Activated T-cell treated with anti-CD3 and anti-CD28 coated beads for 1 hour (primary cell): ENCODE results near the gene CYP26C1.
"Not testable (repeated sequence)": the region's sequence is repeated elsewhere in the genome, so short reads cannot be mapped to it uniquely, and the experiment has no call there.

Source experiments
- DNase-seq: peaks from one replicate; pipeline ENCODE4 v3.0.0-alpha.2; 2020; ENCODE audit warnings: low read depth

Gene CYP26C1

DNA sequence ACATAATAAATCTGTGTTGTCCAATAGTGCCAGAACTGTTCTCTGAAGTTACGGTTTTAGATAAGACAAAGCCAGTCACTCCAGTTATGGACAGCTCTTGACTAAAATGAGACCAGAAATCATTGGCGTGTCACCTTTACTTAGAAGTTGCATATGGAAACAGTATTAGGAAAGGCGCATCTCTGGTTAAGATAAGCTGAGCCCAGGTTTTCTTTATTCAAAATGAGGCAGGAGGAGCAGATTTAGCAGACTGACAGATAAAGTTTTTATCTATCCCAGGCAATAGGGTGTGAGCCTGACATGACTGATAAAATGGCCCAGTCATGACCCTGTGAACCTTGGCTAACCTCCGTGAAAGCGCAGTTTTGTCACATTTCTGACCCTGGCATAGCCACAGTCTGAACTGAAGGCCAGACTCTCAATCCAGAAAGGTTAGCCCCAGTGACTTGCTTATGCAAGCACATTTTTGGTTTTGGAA lies 17.3 kb downstream of the CYP26C1 start:
- no peak for DNase-seq

DNA sequence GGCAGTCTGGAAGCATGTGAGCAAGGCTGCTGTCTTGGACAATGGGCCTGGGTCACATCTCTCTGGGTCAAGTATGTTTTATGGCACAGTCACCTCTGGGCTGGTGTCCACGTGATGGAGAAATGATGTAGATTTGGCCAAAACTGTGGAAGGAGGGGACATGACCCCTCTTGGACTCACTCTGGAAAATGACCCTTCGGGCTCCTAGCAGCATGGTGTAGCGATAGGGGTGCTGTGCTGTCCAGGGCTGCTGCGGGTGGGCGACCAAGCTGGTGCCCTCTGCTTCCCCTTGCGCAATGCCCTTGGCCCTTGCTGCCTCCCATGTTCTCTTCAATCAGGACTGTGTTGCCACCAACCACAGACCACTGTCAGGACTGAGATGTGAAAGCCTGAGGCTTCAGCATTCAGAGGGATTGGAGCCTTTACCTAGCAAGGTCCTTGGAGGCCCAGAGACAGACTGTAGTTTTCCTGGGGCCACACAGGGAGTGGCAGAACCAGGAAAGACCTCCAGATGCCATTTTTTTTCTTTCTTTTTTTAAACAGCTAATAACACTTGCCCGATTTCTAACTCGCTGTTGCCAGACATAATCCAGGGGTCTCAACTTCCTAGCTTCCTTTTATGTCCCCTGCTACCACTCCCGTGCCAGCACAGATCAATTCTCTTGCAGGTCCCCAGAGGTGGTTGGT lies 19.2 kb downstream of the CYP26C1 start:
- no peak for DNase-seq

DNA sequence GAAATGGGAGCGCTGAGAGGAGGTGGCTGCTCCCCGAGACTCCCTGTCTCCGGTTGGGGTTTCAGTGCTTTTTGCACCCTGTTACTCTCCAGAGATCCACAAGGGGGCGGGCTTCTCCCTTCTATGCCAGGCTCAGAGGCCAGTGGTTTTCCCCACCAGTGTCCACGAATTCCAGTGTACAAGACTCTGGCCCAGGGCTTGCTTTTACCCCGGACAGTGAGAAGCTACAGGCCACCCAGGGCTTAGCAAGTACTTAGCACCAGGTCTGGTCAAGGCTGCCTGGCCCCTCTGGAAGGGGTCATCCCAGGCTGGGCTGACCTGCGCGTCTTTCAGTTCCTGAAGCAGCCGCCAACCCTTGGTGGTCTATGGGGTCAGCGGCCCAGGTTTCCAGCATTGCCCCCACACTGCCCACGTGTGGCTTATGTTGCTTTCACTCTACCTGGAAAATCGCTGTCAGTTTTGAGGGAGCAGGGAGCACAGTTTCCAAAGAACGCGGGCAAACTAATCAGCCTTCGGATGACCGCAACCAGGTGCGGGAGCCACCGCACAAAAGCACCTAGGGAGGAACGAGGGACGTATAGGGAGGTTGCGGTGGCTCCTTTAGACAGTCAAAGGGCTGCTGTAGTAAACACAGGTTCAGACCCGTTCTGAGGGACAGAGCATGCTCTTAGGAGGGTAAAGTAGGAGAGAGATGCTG lies 19.9 kb downstream of the CYP26C1 start:
- peak; percentile 35 for DNase-seq

DNA sequence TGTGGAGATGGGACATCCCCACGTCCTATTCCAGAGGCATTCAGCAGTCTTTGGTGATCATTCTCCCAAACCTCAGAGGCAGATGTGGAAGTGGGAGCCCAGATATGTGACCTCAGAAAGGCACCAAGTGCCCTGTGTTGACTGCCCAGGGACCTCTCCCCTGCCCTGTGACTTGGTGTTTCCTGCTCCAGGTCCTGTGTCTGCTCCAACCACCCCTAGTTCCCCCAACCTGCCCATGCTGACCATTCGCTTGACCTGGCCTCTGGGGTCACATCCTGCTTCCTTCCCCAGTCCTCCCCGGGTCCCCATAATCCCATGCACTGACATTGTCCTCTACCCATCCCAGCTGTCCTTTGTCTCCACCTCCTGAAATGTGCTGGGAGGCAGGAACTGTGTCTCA lies 20.7 kb downstream of the CYP26C1 start:
- DNase-seq, result no peak

DNA sequence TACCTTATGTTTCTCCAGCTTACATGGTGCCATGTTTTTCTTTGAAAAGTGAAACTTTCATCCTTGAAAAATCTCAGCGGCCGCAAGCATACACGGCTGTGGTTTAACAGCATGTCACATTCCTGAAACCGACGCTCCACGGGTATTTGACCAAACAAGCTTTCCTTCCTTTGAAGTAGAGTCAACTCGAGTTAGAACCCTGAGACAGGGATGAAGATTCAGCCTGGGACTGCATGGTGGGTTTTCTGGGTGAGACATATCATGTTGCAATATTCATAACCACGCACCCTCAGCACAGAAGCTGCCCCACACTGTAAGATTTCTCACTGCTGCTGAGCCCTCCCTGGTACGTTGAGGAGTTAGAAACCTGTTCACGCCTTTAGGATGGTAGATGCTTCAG lies 21.2 kb downstream of the CYP26C1 start:
- no peak for DNase-seq

DNA sequence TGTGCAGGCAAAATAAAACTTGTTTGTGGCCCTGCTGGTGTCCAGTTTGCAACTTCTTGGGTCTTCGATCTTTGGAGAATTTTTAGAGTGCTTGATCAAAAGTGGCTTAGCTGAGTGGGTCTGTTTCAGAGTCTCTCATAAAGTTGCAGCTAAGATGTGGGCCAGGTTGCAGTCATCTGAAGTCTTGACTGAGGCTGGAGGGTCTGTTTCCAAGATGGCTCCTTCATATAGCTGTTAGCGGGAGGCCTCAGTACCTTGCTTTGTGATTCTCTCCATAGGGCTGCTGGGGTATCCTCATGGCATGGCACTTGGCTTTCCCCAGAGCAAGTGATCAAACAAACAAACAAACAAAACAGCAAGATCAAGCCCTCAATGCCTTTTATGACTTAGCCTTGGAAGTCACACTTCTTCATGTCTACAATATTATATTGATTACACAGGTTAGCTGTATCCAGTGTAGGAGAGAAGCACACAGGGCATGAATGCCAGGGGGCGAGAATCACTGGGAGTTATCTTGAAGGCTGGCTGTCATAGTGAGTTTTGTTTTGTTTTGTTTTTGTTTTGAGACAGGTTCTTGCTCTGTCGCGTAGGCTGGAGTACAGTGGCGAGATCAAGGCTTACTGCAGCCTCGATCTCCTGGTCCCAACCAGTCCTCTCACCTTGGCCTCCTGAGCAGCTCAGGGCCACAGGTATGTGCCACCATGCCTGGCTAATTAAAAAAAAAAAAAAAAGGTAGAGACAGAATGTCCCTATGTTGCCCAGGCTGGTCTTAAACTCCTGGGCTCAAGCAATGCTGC lies 23.3 kb downstream of the CYP26C1 start:
- no peak for DNase-seq

DNA sequence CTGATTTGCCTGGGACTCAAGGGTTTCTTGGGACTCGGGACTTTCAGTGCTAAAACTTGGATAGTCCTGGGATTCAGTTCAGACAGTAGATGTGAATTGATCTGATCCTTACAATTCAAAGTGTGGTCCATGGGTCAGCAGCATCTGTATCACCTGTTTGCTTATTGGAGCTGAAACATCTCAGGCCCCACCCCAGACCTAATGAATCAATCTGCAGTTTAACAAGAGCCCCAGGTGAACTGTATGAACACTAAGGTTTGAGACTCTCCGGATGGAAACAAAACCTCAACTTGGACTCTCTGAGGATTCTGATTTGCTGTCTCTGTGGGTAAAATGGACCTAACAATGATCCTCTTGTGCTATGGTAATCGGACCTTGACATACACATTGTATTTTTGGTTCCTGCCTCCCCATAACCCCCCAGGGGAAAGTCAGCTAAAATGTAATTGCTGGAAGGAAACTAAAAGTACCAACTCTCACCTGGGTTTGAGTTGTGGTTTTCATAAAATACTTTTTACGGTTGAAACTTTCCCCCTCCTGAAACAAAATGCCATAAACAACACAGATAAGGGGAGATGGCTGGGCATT lies 24.8 kb downstream of the CYP26C1 start:
- no peak for DNase-seq

DNA sequence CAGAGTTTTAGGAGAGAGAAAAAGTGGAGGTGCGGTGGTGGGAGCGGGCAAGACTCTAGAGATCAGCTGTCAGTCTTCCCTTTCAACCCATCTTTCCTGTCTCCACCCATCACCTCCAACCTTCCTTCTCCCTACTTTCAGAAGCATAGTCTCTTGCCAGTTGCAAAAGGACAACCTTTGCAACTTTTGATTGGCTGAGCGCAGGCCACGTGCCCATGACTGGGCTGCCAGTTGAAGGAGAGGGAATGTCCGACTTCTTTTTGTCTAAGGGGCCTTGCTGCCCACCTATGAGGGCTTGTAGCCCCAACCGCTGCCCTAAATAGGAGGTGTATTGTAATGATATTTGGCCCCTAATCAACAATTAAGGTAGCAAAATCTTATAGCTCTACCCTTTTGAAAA lies 25.7 kb downstream of the CYP26C1 start:
- no peak for DNase-seq

DNA sequence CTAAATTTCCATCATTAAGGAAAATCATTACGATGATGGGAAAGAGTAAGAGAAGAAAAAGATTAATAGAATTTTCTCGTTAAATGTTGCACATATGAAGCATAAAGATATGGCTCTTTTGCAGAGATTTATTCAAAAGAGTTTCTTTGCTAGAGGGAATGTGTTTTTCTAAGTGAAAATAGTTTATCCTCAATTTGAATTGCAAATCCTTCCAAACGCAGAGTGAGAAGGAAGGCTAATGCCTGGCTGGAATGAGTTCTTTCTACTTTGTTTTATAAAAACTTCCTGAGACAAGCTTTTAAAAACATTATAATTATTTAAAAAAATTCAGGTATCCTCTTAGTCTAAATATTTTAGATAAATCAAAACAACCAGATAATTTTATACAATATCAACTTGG lies 27.2 kb downstream of the CYP26C1 start:
- DNase-seq, result no peak

DNA sequence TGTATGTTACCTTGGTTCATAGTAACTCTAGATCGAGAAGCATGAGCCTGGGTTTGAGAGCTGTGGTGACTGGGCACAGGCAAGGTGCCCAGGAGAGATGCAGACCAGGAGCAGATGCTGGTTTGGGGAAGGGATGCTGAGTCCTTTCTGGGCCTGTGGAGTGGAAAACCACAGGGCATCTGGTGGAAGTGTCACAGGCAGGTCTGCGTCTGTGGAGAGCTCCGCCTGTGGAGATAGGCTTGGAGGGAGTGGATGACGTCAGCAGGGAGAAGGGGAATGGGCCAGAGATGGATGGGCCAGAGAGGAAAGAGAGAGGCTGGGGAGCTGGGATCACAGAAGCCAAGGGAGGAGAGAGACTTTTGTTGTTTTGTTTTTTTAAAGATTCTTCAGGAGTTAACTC lies 27.9 kb downstream of the CYP26C1 start:
- no peak for DNase-seq

DNA sequence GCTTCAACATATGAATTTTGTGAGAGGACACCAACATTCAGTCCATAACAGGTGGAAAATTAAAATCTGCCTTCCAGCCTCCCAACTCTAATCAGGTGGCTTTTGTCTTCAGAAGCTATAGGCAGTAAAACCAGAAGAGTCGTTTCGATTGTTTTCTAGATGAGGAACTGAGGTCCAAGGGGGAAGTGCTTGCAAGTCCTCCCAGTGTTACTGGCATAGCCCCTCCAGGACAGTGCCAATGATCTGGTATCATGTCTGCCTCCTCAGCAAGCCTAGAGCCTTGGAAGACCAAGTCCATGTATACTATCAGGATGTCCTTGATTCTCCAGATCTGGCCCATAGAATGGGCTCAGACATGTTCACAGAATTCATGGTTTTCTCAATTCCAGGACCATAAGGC lies 30.0 kb downstream of the CYP26C1 start:
- DNase-seq, result no peak

DNA sequence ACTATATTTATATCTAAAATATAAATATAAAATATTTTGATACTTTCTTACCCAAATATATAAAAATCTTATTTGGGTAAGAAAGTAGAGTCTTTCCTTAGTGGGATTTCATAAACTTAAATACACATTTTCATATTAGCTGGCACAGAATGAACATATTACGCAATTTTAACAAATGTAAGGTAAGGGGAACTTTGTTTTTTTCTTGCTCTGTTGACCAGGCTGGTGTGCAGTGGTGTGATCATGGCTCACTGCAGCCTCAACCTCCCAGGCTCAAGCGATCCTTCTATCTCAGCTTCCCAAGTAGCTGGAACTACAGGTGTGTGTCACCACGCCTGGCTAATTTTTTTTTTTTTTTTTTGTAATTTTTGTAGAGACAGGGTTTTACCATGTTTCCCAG lies 31.4 kb downstream of the CYP26C1 start:
- no peak for DNase-seq

DNA sequence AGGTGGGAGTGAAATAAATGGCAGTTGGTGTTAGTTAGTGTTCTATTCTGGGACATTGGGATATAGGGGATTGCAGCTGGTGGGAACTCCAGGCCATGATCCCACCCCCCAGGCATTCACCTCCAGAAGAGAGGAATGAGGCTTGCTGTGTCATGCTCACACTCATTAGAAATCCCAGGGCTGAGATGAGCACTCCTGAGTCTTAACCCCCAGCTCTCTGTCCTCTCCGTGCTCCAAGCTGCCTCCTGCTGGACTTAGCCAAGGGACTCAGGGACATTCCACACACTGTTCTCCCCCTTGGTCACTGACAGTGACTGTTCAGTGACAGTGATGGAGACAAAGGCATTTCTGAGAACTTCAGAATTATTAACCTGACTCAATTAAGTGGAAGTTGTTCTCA lies 34.6 kb downstream of the CYP26C1 start:
- DNase-seq, result no peak

DNA sequence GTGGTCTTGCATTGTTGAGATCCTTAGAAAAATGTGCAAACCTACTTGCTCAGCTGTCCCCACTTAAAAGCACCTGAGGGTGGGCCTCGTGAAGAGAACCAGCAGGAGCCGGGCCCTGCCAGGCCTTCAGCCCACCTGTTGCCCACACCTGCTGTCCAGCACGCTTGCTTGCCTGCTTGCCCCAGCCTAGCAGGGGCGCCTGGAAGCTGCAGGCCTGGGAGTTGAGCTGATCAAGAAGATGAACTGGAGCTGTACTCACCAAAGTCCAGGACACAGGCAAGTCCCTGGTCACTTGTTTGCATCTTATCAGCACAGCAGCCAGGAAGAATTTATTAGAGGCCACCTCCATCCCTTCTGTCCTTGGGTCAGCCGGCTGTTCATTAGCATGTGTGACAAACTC lies 36.3 kb downstream of the CYP26C1 start:
- DNase-seq, result no peak

DNA sequence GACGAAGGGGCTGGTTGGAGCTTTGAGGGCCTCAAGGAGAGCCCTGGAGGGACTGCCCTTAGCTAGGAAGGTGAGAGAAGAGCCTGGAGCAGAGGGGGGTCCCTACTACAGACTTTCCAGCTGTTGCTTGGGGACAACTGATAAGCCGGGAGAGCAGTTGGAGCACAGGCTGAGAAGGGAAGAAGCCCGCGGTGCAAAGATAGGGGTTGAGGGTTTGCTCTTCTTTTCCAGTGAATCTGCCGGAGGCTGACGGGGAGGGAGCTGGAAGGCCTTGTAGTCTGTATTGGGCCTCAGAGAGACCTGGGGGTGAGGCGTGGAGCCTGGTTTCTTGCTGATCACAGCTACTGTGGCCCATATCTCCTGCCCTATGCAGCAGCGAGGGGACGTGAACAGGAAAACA lies 36.8 kb downstream of the CYP26C1 start:
- DNase-seq, result no peak

DNA sequence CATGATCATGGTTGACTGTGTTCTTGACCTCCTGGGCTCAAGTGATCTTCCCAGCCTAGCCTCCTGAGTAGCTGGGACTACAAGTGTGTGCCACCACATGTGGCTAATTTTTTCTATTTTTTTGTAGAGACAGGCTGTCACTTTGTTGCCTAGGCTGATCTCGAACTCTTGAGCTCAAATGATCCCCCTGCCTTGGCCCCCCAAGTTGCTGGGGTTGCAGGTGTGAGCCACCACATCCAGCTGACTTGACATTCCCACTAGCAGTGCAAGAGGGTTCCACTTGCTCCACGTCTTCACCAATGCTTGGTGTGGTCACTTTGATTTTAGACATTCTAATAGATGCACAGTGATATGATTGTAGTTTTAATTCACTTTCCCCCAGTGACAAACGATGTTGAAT lies 38.2 kb downstream of the CYP26C1 start:
- no peak for DNase-seq

DNA sequence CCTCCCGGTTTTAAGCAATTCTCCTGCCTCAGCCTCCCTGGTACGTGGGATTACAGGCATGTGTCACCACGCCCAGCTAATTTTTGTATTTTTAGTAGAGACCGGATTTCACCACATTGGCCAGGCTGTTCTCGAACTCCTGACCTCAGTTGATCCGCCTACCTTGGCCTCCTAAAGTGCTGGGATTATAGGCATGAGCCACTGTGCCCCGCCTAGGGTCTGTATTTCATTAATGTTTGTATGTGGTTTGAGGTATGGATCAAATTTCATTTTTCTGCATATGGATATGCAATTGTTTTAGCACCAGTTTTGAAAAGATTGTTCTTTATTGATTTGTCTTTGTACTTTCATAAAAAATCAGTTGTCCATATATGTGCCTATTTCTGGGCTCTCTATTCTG lies 39.1 kb downstream of the CYP26C1 start:
- DNase-seq, result no peak

DNA sequence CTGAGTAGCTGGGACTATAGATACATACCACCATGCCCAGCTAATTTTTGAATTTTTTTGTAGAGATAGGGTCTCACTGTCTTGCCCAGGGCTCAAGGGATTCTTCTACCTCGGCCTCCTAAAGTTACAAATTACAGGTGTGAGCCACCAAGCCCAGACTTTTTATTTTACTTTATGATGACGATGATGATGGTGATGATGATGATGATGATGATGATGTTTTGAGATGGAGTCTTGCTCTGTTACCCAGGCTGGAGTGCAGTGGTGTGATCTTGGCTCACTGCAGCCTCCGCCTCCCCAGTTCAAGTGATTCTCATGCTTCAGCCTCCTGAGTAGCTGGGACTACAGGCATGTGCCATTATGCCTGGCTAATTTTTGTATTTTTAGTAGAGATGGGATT lies 40.5 kb downstream of the CYP26C1 start:
- DNase-seq, result not testable (repeated sequence)

DNA sequence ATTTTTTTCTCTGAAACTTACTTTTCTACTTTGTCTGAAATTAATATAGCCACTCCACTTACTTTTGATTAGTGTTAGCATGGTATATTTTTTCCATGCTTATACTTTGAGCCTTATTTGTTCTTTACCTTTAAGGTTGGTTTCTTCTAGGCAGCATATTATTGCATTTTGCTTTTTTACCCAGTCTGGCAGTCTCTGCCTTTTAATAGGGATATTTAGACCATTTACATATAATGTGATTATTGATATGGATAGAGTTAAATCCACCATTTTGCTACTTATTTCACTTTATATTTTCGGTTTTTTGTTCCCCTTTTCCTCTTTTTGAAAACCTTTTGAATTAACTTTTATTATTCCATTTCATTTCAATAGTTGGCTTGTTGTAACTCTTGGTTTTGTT lies 43.4 kb downstream of the CYP26C1 start:
- DNase-seq, result no peak

DNA sequence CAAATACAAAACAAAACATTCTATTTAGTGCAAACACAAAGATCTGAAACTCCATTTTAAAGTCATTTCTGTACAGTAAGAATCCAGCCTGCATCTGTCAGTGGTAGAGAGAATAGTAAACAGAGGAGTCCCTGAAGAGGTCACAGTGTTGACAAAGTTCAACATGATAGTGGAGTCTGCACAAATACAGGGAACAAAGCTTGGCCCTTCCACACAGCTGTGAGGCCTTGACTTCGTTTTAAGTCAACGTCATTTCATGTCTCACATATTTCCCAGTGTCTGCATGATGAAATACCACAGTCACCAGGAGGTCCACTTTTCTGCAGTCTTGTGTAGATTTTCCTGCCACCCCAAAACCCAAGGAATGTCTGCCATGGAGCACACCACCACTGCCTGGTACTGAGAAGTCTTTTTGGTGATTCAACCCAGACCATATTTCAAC lies 46.1 kb downstream of the CYP26C1 start:
- no peak for DNase-seq

DNA sequence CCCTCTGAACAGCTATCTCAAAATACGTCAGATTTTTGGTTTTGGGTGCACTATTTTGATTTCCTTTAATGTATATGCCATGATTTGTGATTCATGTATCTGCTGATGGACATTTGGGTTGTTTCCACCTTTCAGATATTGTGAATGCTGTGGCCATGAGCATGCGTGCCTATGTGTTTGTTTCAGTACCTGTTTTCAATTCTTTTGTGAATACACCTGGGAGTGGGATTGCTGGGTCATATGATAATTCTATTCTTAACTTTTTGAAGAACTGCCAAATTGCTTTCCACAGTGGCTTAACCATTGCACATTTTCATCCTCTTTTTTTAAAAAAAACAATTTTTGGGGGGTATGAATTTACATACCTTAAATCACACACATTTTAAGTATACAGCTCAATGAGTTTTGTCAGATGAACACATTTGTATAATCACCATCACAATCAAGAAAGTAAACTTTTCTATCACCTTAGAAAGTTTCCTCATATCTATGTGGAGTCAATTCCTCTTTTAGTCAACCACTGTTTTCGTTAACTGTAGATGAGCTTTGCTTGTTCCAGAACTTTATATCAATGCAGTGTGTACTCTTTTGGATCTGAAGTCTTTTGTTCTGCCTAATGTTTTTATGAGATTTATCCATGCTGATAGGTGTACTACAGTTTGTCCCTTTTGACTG lies 50.0 kb downstream of the CYP26C1 start:
- DNase-seq, result no peak

DNA sequence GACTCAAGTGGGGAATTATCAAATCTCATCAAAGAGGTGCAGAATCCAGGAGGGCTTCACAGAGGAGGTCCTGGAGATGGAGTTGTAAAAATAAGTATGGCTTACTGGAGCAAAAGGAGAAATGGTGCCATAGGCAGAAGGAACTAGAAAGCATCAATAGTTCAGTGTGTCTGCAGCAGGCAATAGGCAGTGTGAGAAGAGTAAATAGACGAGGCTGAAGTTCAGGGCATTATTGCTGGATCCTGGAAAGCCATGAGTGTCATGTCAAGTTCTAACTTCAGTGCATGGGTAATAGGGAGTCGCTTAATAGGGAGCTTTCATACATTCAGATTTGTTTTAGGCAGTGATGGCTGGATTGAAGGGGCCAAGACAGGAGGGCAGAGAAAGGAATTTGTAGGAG lies 52.4 kb downstream of the CYP26C1 start:
- no peak for DNase-seq
